Sigmoid colon (tissue), 7 donors: ENCODE measurements around the gene GDF11. TPM values are rescaled to one million over a fixed set of nuclear protein-coding genes. Genes with fewer than 3 reads are reported as not detected.

Experiments used
- DNase-seq: peaks from one replicate; pipeline ENCODE4 v3.0.0-alpha.2; 2019
- H3K27ac ChIP-seq, 4 donors: fragments of 200-600 bp; sonication (generic); one replicate each; pipeline ENCODE4 v1.5.1; 2016 to 2019; ENCODE audit warnings: mild to moderate bottlenecking in 1 of 4
- H3K27me3 ChIP-seq, 3 donors: fragments of 200-600 bp; sonication (generic); one replicate each; pipeline ENCODE4 v1.5.1; 2019; ENCODE audit warnings: mild to moderate bottlenecking in 1 of 3
- H3K36me3 ChIP-seq, 4 donors: fragments of 200-600 bp; sonication (generic); one replicate each; pipeline ENCODE4 v1.5.1; 2016 to 2019
- H3K4me1 ChIP-seq, 4 donors: fragments of 200-600 bp; sonication (generic); one replicate each; pipeline ENCODE4 v1.5.1; 2017 to 2019
- H3K4me3 ChIP-seq, 4 donors: fragments of 200-600 bp; sonication (generic); one replicate each; pipeline ENCODE4 v1.5.1; 2017 to 2019; ENCODE audit warnings: mild to moderate bottlenecking in 2 of 4, moderate library complexity in 1 of 4
- H3K9me3 ChIP-seq, 4 donors: fragments of 200-600 bp in 3 of 4; sonication (generic) in 3 of 4; one replicate each; pipeline versions ENCODE4 v1.5.1 to v1.6.1; 2013 to 2019
- CTCF ChIP-seq, 4 experiments: fragments of 450-650 bp in 3 of 4; fragments of 200-600 bp in 1 of 4; IDR thresholded peaks; one replicate each; pipeline ENCODE4 v1.5.1; 2016 to 2019; ENCODE audit warnings: antibody characterized with exemption in 4 of 4, mild to moderate bottlenecking in 3 of 4, moderate library complexity in 2 of 4
- EP300 ChIP-seq, 4 donors: sonication (generic); formaldehyde crosslinking; IDR thresholded peaks; one replicate each; pipeline ENCODE4 v1.6.1; 2017; ENCODE audit warnings: antibody characterized with exemption in 4 of 4
- POLR2A ChIP-seq, 2 donors: fragments of 450-650 bp; IDR thresholded peaks; one replicate each; pipeline ENCODE4 v1.6.1; 2016; ENCODE audit warnings: antibody characterized with exemption in 2 of 2, mild to moderate bottlenecking in 2 of 2, moderate library complexity in 2 of 2
- POLR2AphosphoS5 ChIP-seq, 4 donors: sonication (generic); formaldehyde crosslinking; IDR thresholded peaks; one replicate each; pipeline ENCODE4 v1.6.1; 2017; ENCODE audit warnings: antibody characterized with exemption in 4 of 4
- WGBS, 2 donors: extraction: QIAGEN DNeasy Blood & Tissue Kit; methylation state at CpG; one replicate each; pipeline ENCODE4 v1.1.7; 2013; 5-methylcytosine and 5-hydroxymethylcytosine counted together
- intact Hi-C: fragments of 100-400 bp; cut with DNase I; formaldehyde crosslinking; loops from one replicate; pipeline ENCODE4 v1.15.1; 2023
- polyA plus RNA-seq, 3 donors: library from polyadenylated mRNA; stranded (reverse); fragments of 200-250 nt; gene quantifications; one replicate each; pipeline ENCODE4 v1.2.3, GENCODE V29; 2013
- total RNA-seq, 4 donors: library from RNA; depleted of rRNA; stranded (reverse); fragments of >200 nt; gene quantifications; one replicate each; pipeline ENCODE4 v1.1.0, GENCODE V29; 2016
- donor health status: healthy with polysubstance abuse.
- donor health status: Bipolar disorder and iron deficiency.
- donor health status: healthy.

The GDF11 gene
- total and polyA plus RNA-seq, 7 donors = 1.2 to 12.2 (median 4.3) TPM

- Histone ChIP-seq H3K4me1 (peaks cover 0 to 82% (median 80%) of the 10 kb centered on the region in 4 donors), H3K27ac (peak overlapping the region; percentile 100), H3K27me3 (no peaks in the 10 kb centered on the region), H3K36me3 (peaks cover 19 to 36% (median 23%) of the 10 kb centered on the region in 4 donors), H3K9me3 (no peaks in the 10 kb centered on the region), H3K4me3 (no peak overlapping the region)
- DNase-seq = peak; percentile 88
- WGBS, 2 donors = 48 to 58% methylated on average over 11 of the region's 11 CpGs
- intact Hi-C loops = no loop called here
- peak; percentile 12 to 57 (median 47) for TF ChIP-seq CTCF (IDR thresholded peaks at IDR 0.05)
- no peak for TF ChIP-seq POLR2A (IDR thresholded peaks at IDR 0.05)
- peak in 2 of 4 donors; percentile 9 to 10 for TF ChIP-seq POLR2AphosphoS5 (IDR thresholded peaks at IDR 0.05)
These were observed 18.5 kb upstream of the GDF11 start for GRCh38 chr12:55724226-55724939.

- Histone ChIP-seq H3K4me1 (peaks cover 0 to 80% (median 77%) of the 10 kb centered on the region in 4 donors), H3K27me3 (no peaks in the 10 kb centered on the region), H3K36me3 (peaks cover 19 to 36% (median 23%) of the 10 kb centered on the region in 4 donors), H3K27ac (peak overlapping the region; percentile 100), H3K9me3 (no peaks in the 10 kb centered on the region), H3K4me3 (no peak overlapping the region)
- 45 to 66% methylated on average over 3 of the region's 3 CpGs for WGBS, 2 donors
- peak; percentile 63 for DNase-seq
- no peak for TF ChIP-seq EP300 (IDR thresholded peaks at IDR 0.05)
- TF ChIP-seq POLR2A (IDR thresholded peaks at IDR 0.05) = no peak
- no peak for TF ChIP-seq POLR2AphosphoS5 (IDR thresholded peaks at IDR 0.05)
- TF ChIP-seq CTCF (IDR thresholded peaks at IDR 0.05) = no peak
- intact Hi-C loops = no loop called here
These were observed 18.0 kb upstream of the GDF11 start for GRCh38 chr12:55724940-55725309.

- peaks cover 0 to 80% (median 77%) of the 10 kb centered on the region in 4 donors for H3K4me1 ChIP-seq
- TF ChIP-seq CTCF (IDR thresholded peaks at IDR 0.05) = no peak
- TF ChIP-seq POLR2A (IDR thresholded peaks at IDR 0.05) = no peak
- TF ChIP-seq EP300 (IDR thresholded peaks at IDR 0.05) = no peak
- no peak for TF ChIP-seq POLR2AphosphoS5 (IDR thresholded peaks at IDR 0.05)
These were observed 17.4 kb upstream of the GDF11 start for GRCh38 chr12:55725556-55725955.

GRCh38 chr12:55726971-55727370 lies 16.0 kb upstream of the GDF11 start:
- peaks cover 19 to 36% (median 23%) of the 10 kb centered on the region in 4 donors for H3K36me3 ChIP-seq
- intact Hi-C loops = no loop called here
- WGBS, 2 donors = 47 to 61% methylated on average over 10 of the region's 10 CpGs
- H3K27me3 ChIP-seq = no peaks in the 10 kb centered on the region
- peaks cover 0 to 76% (median 74%) of the 10 kb centered on the region in 4 donors for H3K4me1 ChIP-seq
- no peaks in the 10 kb centered on the region for H3K9me3 ChIP-seq
- TF ChIP-seq POLR2A (IDR thresholded peaks at IDR 0.05) (no peak), CTCF (IDR thresholded peaks at IDR 0.05) (no peak), POLR2AphosphoS5 (IDR thresholded peaks at IDR 0.05) (no peak), EP300 (IDR thresholded peaks at IDR 0.05) (no peak)
- peak overlapping the region; percentile 95 to 99 (median 98) for H3K4me3 ChIP-seq
- peak; percentile 70 for DNase-seq
- H3K27ac ChIP-seq = peak overlapping the region; percentile 100

More at GRCh38 chr12:55725556-55725955, 17.4 kb upstream of the GDF11 start:
- Histone ChIP-seq H3K9me3 (no peaks in the 10 kb centered on the region), H3K4me3 (no peak overlapping the region), H3K27ac (peak overlapping the region; percentile 100), H3K27me3 (no peaks in the 10 kb centered on the region), H3K36me3 (peaks cover 19 to 36% (median 23%) of the 10 kb centered on the region in 4 donors)
- WGBS, 2 donors = 60 to 78% methylated on average over 3 of the region's 3 CpGs
- DNase-seq = peak; percentile 56
- intact Hi-C loops = no loop called here
